ENCODE measurements around the gene CPVL. TPM values are rescaled to one million over a fixed set of nuclear protein-coding genes. Genes with fewer than 3 reads are reported as not detected.
A peak's percentile ranks its signal among the peaks of the same experiment; 100 is the strongest.

CPVL gene
- total RNA-seq, 3 donors from 2014 or later: 11.4 to 44.2 (median 13.4) TPM

GRCh38 chr7:29080803-29081202 lies 65.5 kb downstream of the CPVL start:
- no peaks in the 10 kb centered on the region for H3K36me3 ChIP-seq
- H3K27ac ChIP-seq: no peak overlapping the region
- intact Hi-C loops (cut with DNase I; ENCODE audit: low total_unique reads): no loop called here
- no peak overlapping the region for H3K4me3 ChIP-seq
- TF ChIP-seq POLR2A (IDR thresholded peaks at IDR 0.05): no peak
- no peak for TF ChIP-seq POLR2AphosphoS5 (IDR thresholded peaks at IDR 0.05)
- TF ChIP-seq CTCF (IDR thresholded peaks at IDR 0.05): no peak
- H3K4me1 ChIP-seq: no peaks in the 10 kb centered on the region
- peak in 1 of 2 donors; percentile 24 for DNase-seq (ENCODE audit: low spot score in 2 of 2)
- no peaks in the 10 kb centered on the region for H3K9me3 ChIP-seq
- no peaks in the 10 kb centered on the region for H3K27me3 ChIP-seq

GRCh38 chr7:29078311-29079260 lies 67.8 kb downstream of the CPVL start:
- no peak for DNase-seq (ENCODE audit: low spot score in 2 of 2)
- H3K4me1 ChIP-seq: no peaks in the 10 kb centered on the region
- H3K4me3 ChIP-seq: no peak overlapping the region
- no peaks in the 10 kb centered on the region for H3K36me3 ChIP-seq
- TF ChIP-seq POLR2AphosphoS5 (IDR thresholded peaks at IDR 0.05): no peak
- no peak for TF ChIP-seq CTCF (IDR thresholded peaks at IDR 0.05)
- TF ChIP-seq POLR2A (IDR thresholded peaks at IDR 0.05): no peak
- H3K27ac ChIP-seq: no peak overlapping the region
- H3K9me3 ChIP-seq: no peaks in the 10 kb centered on the region
- no peaks in the 10 kb centered on the region for H3K27me3 ChIP-seq
- intact Hi-C loops (cut with DNase I; ENCODE audit: low total_unique reads): no loop called here

- intact Hi-C loops (cut with DNase I; ENCODE audit: low total_unique reads): no loop called here
- no peaks in the 10 kb centered on the region for H3K36me3 ChIP-seq
- no peak overlapping the region for H3K4me3 ChIP-seq
- no peak for DNase-seq (ENCODE audit: low spot score in 2 of 2)
- no peak for TF ChIP-seq POLR2A (IDR thresholded peaks at IDR 0.05)
- TF ChIP-seq POLR2AphosphoS5 (IDR thresholded peaks at IDR 0.05): no peak
- TF ChIP-seq CTCF (IDR thresholded peaks at IDR 0.05): no peak
- no peaks in the 10 kb centered on the region for H3K27me3 ChIP-seq
- H3K9me3 ChIP-seq: no peaks in the 10 kb centered on the region
- H3K4me1 ChIP-seq: no peaks in the 10 kb centered on the region
- no peak overlapping the region for H3K27ac ChIP-seq
These were observed 68.5 kb downstream of the CPVL start for GRCh38 chr7:29077854-29078253.

- TF ChIP-seq POLR2A (IDR thresholded peaks at IDR 0.05) (no peak), CTCF (IDR thresholded peaks at IDR 0.05) (no peak), POLR2AphosphoS5 (IDR thresholded peaks at IDR 0.05) (no peak)
- no peak for DNase-seq (ENCODE audit: low spot score in 2 of 2)
- H3K36me3 ChIP-seq: no peaks in the 10 kb centered on the region
- H3K27ac ChIP-seq: no peak overlapping the region
- H3K27me3 ChIP-seq: no peaks in the 10 kb centered on the region
- no peaks in the 10 kb centered on the region for H3K4me1 ChIP-seq
- intact Hi-C loops (cut with DNase I; ENCODE audit: low total_unique reads): no loop called here
- H3K9me3 ChIP-seq: no peaks in the 10 kb centered on the region
- no peak overlapping the region for H3K4me3 ChIP-seq
These were observed 69.2 kb downstream of the CPVL start for GRCh38 chr7:29077176-29077575.

- no peak for TF ChIP-seq POLR2A (IDR thresholded peaks at IDR 0.05)
- TF ChIP-seq POLR2AphosphoS5 (IDR thresholded peaks at IDR 0.05): no peak
- no peak for TF ChIP-seq CTCF (IDR thresholded peaks at IDR 0.05)
- H3K4me3 ChIP-seq: no peak overlapping the region
- H3K27me3 ChIP-seq: no peaks in the 10 kb centered on the region
- intact Hi-C loops (cut with DNase I; ENCODE audit: low total_unique reads): no loop called here
- DNase-seq (ENCODE audit: low spot score in 2 of 2): no peak
- no peaks in the 10 kb centered on the region for H3K9me3 ChIP-seq
- H3K4me1 ChIP-seq: no peaks in the 10 kb centered on the region
- no peaks in the 10 kb centered on the region for H3K36me3 ChIP-seq
- H3K27ac ChIP-seq: no peak overlapping the region
These were observed 69.7 kb downstream of the CPVL start for GRCh38 chr7:29076631-29077030.

All from breast epithelium (tissue), 4 donors.